Neural crest cell (in vitro differentiated cells): ENCODE measurements around the gene E2F3. TPM values are rescaled to one million over a fixed set of nuclear protein-coding genes. Genes with fewer than 3 reads are reported as not detected.
"Not testable (repeated sequence)": the region's sequence is repeated elsewhere in the genome, so short reads cannot be mapped to it uniquely, and the experiment has no call there.

Experiments used
- DNase-seq: peaks from one replicate; pipeline ENCODE4 v3.0.0; 2021; ENCODE audit warnings: low read depth, mixed read lengths, low spot score
- H3K27ac Mint-ChIP-seq: one replicate; pipeline ENCODE4 v1.8.0; 2021; ENCODE audit warnings: mild to moderate bottlenecking, mixed read lengths; ENCODE audit not compliant: unreplicated experiment
- H3K27me3 Mint-ChIP-seq: 2 replicates; pipeline ENCODE4 v1.8.0; 2021; ENCODE audit warnings: low read depth, mild to moderate bottlenecking, mixed read lengths
- H3K36me3 Mint-ChIP-seq: 2 replicates; pipeline ENCODE4 v1.8.0; 2021; ENCODE audit warnings: low read depth, mild to moderate bottlenecking, mixed read lengths
- H3K4me1 Mint-ChIP-seq: 2 replicates; pipeline ENCODE4 v1.8.0; 2021; ENCODE audit warnings: mixed read lengths
- H3K4me3 Mint-ChIP-seq: one replicate; pipeline ENCODE4 v1.8.0; 2021; ENCODE audit warnings: mild to moderate bottlenecking, mixed read lengths
- H3K9me3 Mint-ChIP-seq: 2 replicates; pipeline ENCODE4 v1.8.0; 2021; ENCODE audit warnings: mixed read lengths
- CTCF ChIP-seq: fragments of 200-600 bp; sonication (generic); conservative IDR thresholded peaks from 2 replicates; pipeline ENCODE4 v1.5.0; 2021; ENCODE audit warnings: antibody characterized with exemption, mild to moderate bottlenecking
- total RNA-seq: library from RNA; stranded (reverse); gene quantifications from 2 replicates; pipeline ENCODE4 v1.2.1, GENCODE V29; 2021

Gene E2F3
- total RNA-seq, 1 donor from 2014 or later = 43.8 TPM

- no peak for TF ChIP-seq CTCF
- Mint-ChIP-seq H3K27ac (no peak overlapping the region), H3K27me3 (no peaks in the 10 kb centered on the region), H3K4me1 (peaks cover 14% of the 10 kb centered on the region), H3K4me3 (no peak overlapping the region), H3K36me3 (peaks cover 30% of the 10 kb centered on the region), H3K9me3 (no peaks in the 10 kb centered on the region)
- no peak for DNase-seq
Measured at GRCh38 chr6:20459682-20460081, 58.0 kb downstream of the E2F3 start.

GRCh38 chr6:20461576-20461975 lies 59.9 kb downstream of the E2F3 start:
- H3K9me3 Mint-ChIP-seq = peaks cover 4% of the 10 kb centered on the region
- no peak for TF ChIP-seq CTCF
- no peak overlapping the region for H3K4me3 Mint-ChIP-seq
- no peak overlapping the region for H3K27ac Mint-ChIP-seq
- H3K36me3 Mint-ChIP-seq = peaks cover 36% of the 10 kb centered on the region
- no peaks in the 10 kb centered on the region for H3K4me1 Mint-ChIP-seq
- no peaks in the 10 kb centered on the region for H3K27me3 Mint-ChIP-seq
- no peak for DNase-seq

- H3K27me3 Mint-ChIP-seq = no peaks in the 10 kb centered on the region
- no peak overlapping the region for H3K27ac Mint-ChIP-seq
- H3K9me3 Mint-ChIP-seq = peaks cover 4% of the 10 kb centered on the region
- DNase-seq = no peak
- peaks cover 34% of the 10 kb centered on the region for H3K36me3 Mint-ChIP-seq
- no peak for TF ChIP-seq CTCF
- H3K4me1 Mint-ChIP-seq = no peaks in the 10 kb centered on the region
- H3K4me3 Mint-ChIP-seq = no peak overlapping the region
Measured at GRCh38 chr6:20463396-20463795, 61.7 kb downstream of the E2F3 start.

- Mint-ChIP-seq H3K27ac (no peak overlapping the region), H3K36me3 (peaks cover 33% of the 10 kb centered on the region), H3K27me3 (no peaks in the 10 kb centered on the region), H3K9me3 (peaks cover 4% of the 10 kb centered on the region), H3K4me1 (no peaks in the 10 kb centered on the region), H3K4me3 (no peak overlapping the region)
- DNase-seq = no peak
- TF ChIP-seq CTCF = no peak
Measured at GRCh38 chr6:20464041-20464440, 62.4 kb downstream of the E2F3 start.

GRCh38 chr6:20464847-20465246 lies 63.2 kb downstream of the E2F3 start:
- no peak overlapping the region for H3K27ac Mint-ChIP-seq
- H3K27me3 Mint-ChIP-seq = no peaks in the 10 kb centered on the region
- TF ChIP-seq CTCF = no peak
- H3K36me3 Mint-ChIP-seq = peaks cover 31% of the 10 kb centered on the region
- H3K9me3 Mint-ChIP-seq = peaks cover 4% of the 10 kb centered on the region
- H3K4me1 Mint-ChIP-seq = no peaks in the 10 kb centered on the region
- no peak overlapping the region for H3K4me3 Mint-ChIP-seq
- no peak for DNase-seq

GRCh38 chr6:20465616-20466015 lies 63.9 kb downstream of the E2F3 start:
- H3K9me3 Mint-ChIP-seq, H3K4me1 Mint-ChIP-seq, H3K4me3 Mint-ChIP-seq, DNase-seq, H3K27ac Mint-ChIP-seq, H3K27me3 Mint-ChIP-seq: not testable (repeated sequence)
- H3K36me3 Mint-ChIP-seq = peaks cover 27% of the 10 kb centered on the region
